RPMI8226 (cell line): ENCODE data around the gene WIPF2.

Experiments
- DNase-seq: peaks from one replicate; pipeline ENCODE4 v3.0.0-alpha.2; 2015

WIPF2 gene, protein sequence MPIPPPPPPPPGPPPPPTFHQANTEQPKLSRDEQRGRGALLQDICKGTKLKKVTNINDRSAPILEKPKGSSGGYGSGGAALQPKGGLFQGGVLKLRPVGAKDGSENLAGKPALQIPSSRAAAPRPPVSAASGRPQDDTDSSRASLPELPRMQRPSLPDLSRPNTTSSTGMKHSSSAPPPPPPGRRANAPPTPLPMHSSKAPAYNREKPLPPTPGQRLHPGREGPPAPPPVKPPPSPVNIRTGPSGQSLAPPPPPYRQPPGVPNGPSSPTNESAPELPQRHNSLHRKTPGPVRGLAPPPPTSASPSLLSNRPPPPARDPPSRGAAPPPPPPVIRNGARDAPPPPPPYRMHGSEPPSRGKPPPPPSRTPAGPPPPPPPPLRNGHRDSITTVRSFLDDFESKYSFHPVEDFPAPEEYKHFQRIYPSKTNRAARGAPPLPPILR

DNA sequence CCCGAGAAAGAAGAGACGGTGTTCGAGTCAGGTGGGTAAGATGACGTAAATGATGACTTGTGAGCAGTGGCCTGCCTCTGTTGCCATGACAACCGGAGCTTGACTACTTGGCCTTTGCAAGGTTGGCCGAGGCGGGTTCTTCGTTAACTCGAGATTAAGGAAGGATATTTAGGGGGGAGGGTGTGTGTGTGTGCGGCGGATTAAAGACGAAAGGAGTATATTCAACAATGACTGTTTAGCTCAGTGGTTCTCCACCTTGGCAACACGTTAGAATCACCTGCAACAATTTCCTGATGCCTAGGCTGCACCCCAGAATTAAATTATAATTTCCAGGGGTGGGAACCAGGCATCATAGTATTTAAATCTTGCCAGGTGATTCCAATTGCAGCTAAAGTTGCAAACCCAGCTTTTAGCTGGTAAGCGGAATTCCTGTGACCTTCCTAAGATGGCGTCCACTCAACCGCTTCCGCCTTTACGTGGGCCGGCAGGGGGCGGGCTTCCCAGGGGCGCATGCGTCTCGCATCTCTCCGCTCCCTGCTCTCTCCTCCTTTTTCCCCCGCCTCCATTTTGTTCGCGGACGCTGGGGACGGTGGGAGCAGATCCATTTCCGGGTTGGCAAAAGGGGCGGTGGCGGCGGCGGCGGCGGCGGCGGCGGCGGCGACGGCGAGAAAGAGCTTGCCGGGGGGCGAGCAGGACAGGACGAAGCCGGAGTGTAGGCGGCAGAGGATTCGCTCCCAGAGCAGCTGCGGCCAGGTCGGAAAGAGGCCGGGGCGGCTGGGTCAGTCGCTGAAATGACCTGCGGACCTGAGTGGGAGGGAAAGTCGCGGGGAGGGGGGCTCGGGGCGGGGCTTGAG lies at the start of gene WIPF2:
WIPF2 (plus strand) TSS at position 565 of the 854 bp plus-strand sequence. CDS start 37,156 bp downstream, outside the sequence.
- DNase-seq: peak; percentile 98

DNA sequence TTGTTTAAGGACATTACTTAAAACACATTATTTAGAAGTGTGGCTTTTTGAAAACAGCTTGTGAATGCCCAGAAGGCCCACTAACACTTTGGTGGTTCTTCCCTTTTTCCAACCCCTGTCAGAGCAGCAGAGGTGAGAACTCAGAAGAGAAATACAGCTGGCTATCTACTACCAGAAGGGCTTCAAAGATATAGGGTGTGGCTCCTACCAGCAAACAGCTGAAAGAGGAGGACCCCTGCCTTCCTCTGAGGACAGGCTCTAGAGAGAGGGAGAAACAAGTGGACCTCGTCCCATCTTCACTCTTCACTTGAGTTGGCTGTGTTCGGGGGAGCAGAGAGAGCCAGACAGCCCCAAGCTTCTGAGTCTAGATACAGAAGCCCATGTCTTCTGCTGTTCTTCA lies 48.8 kb upstream of the WIPF2 start:
- DNase-seq: no peak

DNA sequence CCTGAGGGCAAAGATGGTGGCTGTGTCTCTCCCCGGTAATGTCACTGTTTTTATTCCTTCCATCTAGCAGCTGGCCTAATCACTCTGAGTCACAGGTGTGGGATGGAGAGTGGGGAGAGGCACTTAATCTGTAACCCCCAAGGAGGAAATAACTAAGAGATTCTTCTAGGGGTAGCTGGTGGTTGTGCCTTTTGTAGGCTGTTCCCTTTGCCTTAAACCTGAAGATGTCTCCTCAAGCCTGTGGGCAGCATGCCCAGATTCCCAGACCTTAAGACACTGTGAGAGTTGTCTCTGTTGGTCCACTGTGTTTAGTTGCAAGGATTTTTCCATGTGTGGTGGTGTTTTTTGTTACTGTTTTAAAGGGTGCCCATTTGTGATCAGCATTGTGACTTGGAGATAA lies 47.4 kb upstream of the WIPF2 start:
- no peak for DNase-seq

DNA sequence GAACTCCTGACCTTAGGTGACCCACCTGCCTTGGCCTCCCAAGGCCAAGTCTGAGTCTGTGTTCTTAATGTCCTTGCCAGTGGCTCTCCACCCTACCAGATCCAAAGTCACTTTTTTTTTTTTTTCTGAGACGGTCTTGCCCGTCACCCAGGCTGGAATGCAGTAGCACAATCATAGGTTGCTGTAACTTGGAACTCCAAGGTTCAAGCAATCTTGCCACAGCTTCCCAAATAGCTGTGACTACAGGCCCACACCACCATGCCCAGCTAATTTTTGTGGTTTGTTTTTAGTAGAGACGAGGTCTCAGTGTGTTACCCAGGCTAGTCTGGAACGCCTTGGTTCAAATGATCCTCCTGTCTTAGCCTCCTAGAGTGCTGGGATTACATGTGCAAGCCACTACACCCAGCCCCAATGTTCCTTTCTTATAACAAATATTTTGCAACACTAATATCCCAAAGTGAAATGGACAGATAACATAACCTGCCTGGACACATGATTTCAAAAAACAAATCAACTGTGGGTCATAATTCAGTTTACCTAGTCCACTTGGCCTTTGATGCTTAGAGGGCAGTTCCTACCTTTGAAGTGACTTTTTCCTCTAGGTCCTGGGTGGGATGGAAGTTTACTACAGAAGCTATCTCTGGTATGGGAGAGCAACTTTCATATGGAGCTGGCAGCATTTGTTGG lies 45.9 kb upstream of the WIPF2 start:
- DNase-seq: no peak

DNA sequence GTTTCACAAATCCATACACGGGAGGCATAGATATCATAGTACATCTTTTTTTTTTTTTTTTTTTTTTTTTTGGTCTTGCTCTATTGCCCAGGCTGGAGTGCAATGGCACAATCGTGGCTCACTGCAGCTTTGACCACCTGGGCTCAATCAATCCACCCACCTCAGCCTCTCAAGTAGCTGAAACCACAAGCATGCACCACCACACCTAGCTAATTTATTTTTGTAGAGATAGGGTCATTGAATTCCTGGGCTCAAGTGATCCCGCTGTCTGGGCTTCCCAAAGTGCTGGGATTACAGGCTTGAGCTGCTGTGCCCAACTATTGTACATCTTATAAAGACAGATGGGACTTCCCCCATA lies 45.3 kb upstream of the WIPF2 start:
- no peak for DNase-seq

DNA sequence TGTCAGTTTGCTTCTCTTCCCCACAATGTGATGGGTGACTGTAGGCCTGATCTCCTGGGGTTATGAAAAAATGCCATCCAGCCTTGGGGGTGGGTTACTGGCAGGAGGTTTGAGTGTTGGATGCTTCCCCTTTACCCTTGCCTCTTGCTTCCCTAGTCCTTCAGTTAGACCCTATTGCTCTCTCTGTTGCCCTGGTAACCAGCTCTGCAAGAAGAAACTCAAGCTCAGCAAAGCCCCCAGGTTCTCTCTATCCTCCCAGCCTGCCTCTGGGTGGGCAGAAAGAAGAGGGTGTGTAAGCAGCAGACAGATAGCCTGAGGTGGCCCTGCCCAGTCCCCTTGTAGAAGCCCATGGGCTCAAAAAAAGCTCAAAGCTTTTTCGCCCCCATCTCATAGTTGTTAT lies 44.6 kb upstream of the WIPF2 start:
- DNase-seq: no peak

DNA sequence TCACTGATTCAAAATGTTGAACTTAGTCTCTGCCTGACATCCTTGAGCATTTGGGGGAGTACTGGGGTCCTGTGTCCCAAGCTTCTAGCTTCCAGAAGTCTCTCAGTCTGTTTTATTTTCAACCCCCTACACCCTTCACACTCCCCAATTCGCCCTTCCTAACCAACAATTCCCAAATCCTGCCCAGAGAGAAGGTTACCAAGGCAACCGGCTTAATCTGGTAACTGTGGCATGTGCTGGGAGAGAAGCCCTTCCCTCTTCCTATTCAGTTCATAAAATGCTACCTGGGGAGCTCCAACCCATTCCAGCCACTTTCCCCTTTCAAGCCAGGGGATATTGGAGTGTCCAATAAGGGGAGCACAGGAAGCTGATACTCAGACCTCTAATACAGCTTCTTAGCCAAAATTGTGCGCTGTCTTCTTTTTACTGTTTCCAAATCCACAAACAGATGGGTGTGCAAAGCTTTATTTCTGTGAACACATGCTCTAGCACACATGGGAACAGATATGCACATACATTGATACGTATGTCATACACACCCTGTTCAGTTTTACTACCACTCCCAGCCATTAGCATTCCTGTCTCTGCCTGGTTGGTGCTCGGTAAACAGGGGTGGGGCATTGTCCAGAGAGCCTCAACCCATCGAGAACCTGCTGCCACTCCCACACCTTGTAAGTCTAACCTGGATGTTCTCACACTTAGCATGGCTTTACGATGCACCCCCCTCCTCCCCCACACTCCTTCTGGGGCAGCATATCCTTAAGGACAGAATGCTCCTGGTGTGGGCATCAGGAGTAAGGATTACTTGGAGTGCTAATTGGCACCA lies 43.0 kb upstream of the WIPF2 start:
- DNase-seq: no peak

DNA sequence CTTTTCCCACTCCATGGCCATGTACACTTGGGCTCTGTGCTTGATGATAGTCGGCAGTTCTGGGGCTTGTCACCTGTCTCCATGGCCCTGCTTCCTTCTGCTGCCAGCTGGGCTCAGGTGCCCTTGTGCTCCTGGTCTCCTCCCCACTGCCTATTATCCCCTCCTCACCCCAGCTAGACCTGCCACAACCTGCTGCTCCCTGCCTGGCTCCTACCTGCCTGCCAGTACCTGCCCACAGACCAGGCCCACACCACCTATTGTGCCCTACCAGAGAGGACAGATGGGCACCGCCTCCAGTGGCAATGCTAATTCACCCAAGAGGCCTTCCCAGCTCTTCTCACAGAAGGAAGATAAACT lies 42.4 kb upstream of the WIPF2 start:
- DNase-seq: no peak

DNA sequence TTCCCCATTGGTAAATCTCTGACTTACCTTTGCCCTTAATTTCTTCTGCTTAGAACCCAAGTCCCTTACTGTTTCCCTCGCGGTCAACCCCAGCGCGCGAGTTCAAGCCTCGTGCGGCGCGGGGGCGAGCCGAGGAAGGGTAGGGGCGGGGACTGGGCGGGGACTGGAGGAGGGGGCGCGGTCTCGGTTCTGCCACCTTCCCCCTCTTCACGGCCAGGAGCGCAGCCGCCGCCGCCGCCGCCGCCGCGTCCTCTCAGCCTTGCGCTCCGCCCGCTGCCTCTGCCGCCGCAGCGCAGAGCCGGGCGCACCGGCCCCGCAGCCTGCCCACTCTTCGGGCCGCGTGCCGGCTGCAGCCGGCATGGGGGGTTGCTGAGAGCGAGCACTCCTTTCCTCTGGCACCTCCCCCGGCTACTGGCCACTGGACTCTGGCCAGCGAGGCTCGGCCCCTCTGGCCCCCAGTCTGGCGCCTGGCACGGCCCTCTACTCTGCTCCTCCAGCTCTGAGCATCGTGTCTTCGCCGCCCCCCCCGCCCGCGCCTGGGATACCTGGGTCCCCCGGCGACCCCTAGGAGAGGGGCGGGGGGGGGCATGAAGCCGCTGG lies 41.7 kb upstream of the WIPF2 start, which contains the start of gene RAPGEFL1:
RAPGEFL1 (plus strand) TSS at position 196 of the 600 bp plus-strand sequence; CDS start at position 588, 392 bp downstream.
- peak; percentile 69 for DNase-seq

DNA sequence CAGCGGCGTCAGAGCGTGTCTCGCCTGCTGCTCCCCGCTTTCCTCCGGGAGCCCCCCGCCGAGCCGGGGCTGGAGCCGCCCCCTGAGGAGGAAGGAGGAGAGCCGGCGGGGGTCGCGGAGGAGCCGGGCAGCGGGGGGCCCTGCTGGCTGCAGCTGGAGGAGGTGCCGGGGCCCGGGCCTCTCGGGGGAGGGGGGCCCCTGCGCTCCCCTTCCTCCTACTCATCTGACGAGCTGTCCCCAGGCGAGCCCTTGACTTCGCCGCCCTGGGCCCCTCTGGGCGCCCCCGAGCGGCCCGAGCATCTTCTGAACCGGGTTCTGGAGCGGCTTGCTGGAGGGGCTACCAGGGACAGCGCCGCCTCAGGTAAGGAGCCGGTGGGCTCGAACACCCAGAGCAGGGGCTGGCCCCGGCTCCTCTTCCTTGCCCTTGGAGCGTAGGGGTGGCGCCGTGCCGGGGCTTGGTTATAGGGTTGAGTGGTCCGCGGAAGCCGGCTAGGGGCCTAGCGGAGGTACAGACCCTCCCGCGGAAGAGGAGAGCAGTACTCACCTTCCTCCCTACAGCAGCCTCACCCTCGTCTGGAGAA lies 41.0 kb upstream of the WIPF2 start:
- no peak for DNase-seq

DNA sequence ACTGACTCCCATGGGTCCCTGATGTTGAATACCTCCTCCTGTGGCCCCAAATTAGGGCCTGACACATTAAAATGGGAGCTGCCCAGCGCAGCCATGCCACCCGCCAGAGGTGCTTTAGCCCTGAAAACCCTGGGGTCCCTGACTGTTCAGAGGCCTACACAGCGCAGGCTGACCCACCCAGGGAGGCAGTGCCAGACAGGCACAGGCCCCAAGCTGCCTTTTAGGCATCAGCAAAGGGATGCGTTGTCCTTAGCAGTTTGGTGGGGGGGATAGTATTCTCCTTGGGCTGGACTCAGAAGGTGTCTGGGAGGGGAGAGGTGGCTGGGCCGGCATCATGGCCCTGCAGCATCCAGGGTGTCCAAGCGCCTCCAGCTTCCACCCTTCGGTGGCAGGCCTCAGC lies 40.4 kb upstream of the WIPF2 start:
- DNase-seq: no peak

DNA sequence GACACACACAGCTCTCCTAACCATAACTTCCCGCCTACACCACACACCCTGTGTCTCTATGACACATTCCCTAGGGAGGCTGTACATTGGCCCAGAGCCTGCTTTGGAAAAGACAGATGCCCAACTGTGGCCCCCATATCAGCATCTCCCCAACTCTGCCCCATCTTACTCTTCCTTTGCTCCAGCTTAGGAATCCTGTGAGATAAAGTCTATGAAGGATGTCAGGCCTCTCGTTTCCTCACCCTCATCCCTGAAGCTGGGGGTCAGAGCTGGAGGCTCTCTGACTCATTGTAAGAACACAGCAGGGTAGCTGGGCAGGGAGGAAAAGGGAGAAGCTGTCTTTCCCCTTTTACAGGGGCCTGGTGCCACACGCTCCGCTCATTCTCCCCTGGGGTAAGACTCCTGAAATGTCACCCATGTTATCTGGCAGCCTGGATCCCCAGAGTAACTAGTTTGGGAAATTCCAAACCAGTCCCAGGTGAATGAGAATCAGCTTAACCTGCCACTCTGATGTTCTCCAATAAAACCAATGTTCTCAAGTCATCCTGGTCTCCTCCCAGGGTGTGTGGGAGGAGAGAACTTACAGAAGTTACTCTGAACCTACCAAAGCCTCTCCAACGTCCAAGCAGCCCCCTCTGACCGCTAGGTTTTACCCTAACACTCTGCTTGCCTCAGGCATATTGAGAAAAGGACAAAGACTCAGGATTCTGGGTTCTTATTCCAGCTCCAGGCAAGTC lies 39.0 kb upstream of the WIPF2 start:
- no peak for DNase-seq

DNA sequence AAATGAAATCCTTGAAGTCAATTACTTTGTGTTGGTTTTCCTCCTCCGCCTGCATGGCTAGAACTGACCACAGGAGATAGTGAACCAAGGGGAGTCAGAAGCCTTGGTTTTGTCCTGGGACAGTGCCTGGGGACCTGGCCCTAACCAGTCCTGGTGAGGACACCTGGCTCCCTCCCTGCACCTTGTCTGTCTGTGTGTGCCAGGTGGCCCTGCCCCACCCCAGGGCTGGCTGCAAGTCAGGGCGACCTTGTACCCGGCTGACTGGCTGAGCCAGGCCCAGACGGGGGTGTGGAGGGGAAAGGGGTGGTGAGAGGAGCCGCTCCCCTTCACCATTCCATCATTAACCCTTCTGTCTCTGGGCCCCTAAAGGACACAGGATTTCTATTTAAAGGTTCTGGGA lies 38.4 kb upstream of the WIPF2 start:
- DNase-seq: no peak

DNA sequence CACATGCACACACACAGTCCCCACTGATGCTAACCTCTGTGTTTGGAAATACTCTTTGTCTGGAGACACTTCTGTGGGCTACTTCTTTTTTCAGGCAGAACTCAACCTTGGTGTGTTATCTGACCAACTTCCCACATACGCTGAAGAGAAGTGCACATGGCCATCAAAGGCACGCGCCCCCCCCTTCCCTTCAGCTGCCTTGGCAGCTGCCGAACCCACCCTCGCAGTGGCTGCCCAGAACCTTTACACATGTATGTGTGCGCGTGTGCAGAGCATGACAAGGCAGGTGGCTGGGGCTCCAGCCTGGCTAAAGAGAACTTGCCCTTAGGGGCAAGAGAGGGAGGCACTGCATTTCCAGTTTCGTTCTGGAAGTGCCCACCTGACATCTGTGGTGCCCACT lies 37.9 kb upstream of the WIPF2 start:
- DNase-seq: no peak

DNA sequence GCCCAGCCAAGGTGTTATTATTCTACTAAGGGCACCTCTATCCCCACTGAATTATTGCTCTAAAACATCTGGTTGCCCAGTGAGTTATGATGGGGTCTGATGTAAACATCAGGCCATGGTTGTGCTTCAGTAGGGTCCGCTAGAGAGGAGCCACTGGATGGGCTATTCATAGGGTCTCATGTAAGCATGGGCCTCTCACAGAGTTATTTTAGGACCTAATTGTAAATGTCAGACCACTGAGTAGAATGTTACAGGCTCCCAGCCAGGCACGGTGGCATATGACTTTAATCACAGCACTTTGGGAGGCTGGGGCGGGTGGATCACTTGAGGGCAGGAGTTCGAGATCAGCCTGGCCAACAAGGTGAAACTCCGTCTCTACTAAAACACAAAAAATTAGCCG lies 36.5 kb upstream of the WIPF2 start:
- DNase-seq: no peak

DNA sequence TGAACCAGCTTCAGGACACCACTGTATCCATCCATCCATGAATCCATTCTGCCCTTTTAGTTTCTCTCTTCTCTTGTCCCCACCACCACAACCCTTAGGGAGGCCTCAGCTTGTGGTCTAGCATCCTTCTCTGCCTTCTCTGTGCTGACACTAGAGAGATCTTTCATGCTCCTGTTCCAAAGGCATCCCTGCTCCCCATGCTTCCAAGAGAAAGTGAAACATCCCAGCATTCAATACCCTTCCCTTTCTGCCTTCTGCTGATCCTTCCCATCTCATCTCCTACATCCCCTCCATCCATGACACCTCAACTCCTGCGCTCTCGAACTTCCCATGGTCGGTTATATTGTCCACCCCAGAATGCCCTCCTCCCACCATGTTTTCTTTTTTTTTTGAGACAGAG lies 31.9 kb upstream of the WIPF2 start:
- DNase-seq: no peak

DNA sequence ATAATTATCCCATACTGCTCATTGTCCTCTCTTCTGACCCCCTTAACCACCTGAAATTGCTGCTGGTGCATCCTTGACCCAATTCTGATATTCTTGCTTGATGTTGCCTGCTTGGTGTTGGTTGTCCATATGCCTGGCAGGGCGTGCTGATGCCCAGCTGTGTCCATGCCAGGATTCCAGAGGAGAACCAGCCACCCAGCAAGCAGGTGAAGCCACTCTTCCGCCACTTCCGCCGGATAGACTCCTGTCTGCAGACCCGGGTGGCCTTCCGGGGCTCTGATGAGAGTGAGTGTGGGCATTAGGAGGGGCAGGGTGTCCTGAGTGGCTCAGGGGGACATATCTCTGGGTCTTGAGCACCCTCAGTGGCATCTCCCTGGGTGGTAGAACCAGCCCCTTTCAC lies 30.4 kb upstream of the WIPF2 start:
- DNase-seq: no peak

DNA sequence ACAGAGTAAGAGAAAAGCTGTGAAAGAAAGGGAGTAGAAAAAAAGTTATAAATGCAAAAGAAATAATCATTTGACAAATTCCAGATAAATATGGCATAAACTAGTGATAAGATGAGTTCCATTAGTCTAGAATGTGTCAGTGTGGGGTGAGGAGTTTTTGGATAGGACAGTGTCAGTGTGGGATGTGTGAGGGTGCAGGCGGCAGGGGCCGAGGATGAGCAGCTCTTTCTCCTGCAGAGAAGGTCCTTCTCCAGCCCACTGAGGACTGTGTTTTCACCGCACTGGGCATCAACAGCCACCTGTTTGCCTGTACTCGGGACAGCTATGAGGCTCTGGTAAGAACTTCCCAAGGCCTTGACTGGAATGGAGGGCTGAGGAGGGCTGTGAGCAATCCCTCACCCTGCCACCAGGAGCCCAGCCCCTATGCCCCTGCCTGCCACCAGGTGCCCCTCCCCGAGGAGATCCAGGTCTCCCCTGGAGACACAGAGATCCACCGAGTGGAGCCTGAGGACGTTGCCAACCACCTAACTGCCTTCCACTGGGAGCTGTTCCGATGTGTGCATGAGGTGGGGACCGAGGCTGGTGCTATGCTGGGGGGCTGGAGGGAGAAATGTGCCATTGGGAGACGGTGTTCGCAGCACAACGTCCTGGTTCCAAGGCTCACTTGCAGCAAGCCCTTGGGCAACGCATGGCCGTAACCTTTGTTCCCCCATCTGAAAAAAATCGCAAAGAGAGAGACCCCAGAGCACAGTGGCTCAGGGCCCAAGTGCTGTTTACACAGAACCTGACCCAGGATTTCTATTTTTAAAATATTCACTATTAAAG lies 28.7 kb upstream of the WIPF2 start:
- peak; percentile 45 for DNase-seq

DNA sequence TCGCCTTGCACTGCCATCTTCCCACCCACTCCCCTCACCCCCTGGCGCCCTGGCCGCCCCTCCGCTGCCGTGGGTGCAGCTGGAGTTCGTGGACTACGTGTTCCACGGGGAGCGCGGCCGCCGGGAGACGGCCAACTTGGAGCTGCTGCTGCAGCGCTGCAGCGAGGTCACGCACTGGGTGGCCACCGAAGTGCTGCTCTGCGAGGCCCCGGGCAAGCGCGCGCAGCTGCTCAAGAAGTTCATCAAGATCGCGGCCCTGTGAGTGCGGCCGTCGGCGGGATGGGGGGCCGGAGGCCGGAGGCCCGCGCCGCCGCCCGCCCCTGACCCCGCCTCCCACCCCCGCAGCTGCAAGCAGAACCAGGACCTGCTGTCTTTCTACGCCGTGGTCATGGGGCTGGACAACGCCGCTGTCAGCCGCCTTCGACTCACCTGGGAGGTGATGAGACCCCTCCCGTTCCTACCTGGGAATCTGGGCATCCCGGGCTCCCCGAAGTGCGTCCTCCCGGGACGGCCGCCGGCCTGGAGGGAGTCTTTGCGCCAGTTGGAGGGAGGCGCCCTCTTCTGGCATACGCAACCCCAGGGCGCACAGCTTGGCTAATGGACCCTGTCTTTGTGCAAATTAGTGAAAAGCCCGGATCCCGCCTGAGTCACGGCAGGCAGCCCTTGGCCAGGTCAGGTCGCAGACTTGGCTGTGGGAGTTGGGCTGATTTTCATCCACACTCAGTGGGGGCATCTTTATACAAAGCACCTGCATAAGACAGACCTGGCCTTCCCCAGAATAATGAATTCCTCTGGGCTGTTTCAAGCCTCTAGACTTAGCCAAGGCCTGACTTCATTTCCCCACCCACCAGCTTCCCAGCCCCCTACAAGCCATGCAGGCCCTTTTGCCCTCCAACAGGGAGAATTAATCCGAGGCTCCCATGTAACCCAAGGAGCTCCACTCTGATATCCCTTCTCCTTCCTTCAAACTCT lies 27.6 kb upstream of the WIPF2 start:
- peak; percentile 75 for DNase-seq
